KG1 (cell line): ENCODE data around the gene NPC1L1.

Experiments used
- DNase-seq: peaks from one replicate; lab custom pipeline; 2025; lab: John Stamatoyannopoulos, UW

NPC1L1 gene

GRCh38 chr7:44471850-44472249 is 69.3 kb downstream of the NPC1L1 start:
- no peak for DNase-seq

GRCh38 chr7:44471436-44471835 is 69.7 kb downstream of the NPC1L1 start:
- no peak for DNase-seq

- DNase-seq = no peak
These were observed 70.4 kb downstream of the NPC1L1 start for GRCh38 chr7:44470628-44471245.

GRCh38 chr7:44470135-44470479 is 71.0 kb downstream of the NPC1L1 start:
- no peak for DNase-seq

- no peak for DNase-seq
These were observed 71.5 kb downstream of the NPC1L1 start for GRCh38 chr7:44469461-44470134.

GRCh38 chr7:44467217-44467548 is 73.9 kb downstream of the NPC1L1 start:
- no peak for DNase-seq

GRCh38 chr7:44466300-44467216 is 74.6 kb downstream of the NPC1L1 start:
- DNase-seq = no peak

- no peak for DNase-seq
These were observed 75.6 kb downstream of the NPC1L1 start for GRCh38 chr7:44465490-44465889.

- no peak for DNase-seq
These were observed 77.8 kb downstream of the NPC1L1 start for GRCh38 chr7:44463169-44463808.
